ENCODE data around the gene RAD18.

DNA sequence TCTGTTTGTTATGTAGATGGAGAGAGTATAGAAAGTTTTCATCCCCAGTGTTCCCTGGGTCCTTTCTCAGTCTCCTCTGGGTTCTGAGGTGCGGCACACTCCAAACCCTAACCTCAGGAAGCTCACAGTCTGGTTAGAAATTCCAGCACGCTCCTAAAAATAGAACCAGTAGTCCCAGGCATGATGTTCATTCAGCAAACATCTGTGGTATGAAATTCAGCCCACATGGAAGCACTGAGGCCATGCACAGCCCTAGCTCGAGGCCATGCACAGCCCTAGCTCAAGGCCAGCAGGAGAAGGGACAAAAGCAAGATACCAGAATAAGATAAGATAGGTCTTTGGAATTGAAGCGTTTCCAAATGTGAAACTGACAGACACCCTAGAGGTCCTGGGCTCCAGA, 111.6 kb downstream of the RAD18 start:
- TF ChIP-seq EZH2 (IDR thresholded peaks at IDR 0.05; ENCODE audit: insufficient read depth, poor library complexity, severe bottlenecking) (no peak), EZH2phosphoT487 (IDR thresholded peaks at IDR 0.05; ENCODE audit: insufficient read depth, low read depth) (no peak)
